OCI-LY3 (cell line): Measurements from ENCODE around the gene ST6GALNAC2.
"Not testable (repeated sequence)": the region's sequence is repeated elsewhere in the genome, so short reads cannot be mapped to it uniquely, and the experiment has no call there.

ENCODE experiments used
- H2AFZ ChIP-seq: fragments of 200-600, 300-600 bp; shearing (Covaris generic); 2 replicates; pipeline ENCODE4 v1.6.0; 2014; ENCODE audit warnings: antibody characterized with exemption, low read depth, low read length
- H3K27ac ChIP-seq: fragments of 200-600, 300-600 bp; sonication (generic); 2 replicates; pipeline ENCODE4 v1.5.1; 2014; ENCODE audit warnings: mild to moderate bottlenecking, low read length, moderate library complexity, mixed read lengths
- H3K27me3 ChIP-seq: fragments of 200-600, 300-600 bp; sonication (generic); 2 replicates; pipeline ENCODE4 v1.6.1; 2014; ENCODE audit warnings: low read depth, low read length, mixed read lengths
- H3K36me3 ChIP-seq: fragments of 200-600, 300-600 bp; sonication (generic); replicated peaks from 2 replicates; pipeline ENCODE3; 2014; ENCODE audit warnings: low read depth, low read length, mixed read lengths
- H3K4me1 ChIP-seq: fragments of 300-600, 200-600 bp; sonication (generic); 2 replicates; pipeline ENCODE4 v1.6.1; 2014; ENCODE audit warnings: low read length, mixed read lengths
- H3K4me2 ChIP-seq: fragments of 200-600, 300-600 bp; sonication (generic); 2 replicates; pipeline ENCODE4 v1.6.1; 2014; ENCODE audit warnings: low read length, mixed read lengths
- H3K4me3 ChIP-seq: fragments of 300-600, 200-600 bp; sonication (generic); 2 replicates; pipeline ENCODE4 v1.5.1; 2014; ENCODE audit warnings: antibody characterized with exemption, mild to moderate bottlenecking, low read length, moderate library complexity
- H3K79me2 ChIP-seq: fragments of 300-600, 200-600 bp; shearing (Covaris generic); 2 replicates; pipeline ENCODE4 v1.6.1; 2014; ENCODE audit warnings: mild to moderate bottlenecking, low read length, mixed read lengths
- H3K9ac ChIP-seq: fragments of 300-600, 200-600 bp; shearing (Covaris generic); 2 replicates; pipeline ENCODE4 v1.6.0; 2014; ENCODE audit warnings: mild to moderate bottlenecking, low read length, moderate library complexity
- H3K9me3 ChIP-seq: fragments of 200-600, 300-600 bp; shearing (Covaris generic); 2 replicates; pipeline ENCODE4 v1.6.1; 2014; ENCODE audit warnings: low read length, mixed read lengths; ENCODE audit not compliant: insufficient read depth
- H4K20me1 ChIP-seq: fragments of 200-600, 300-600 bp; sonication (generic); 2 replicates; pipeline ENCODE4 v1.6.1; 2016; ENCODE audit warnings: low read length, mixed read lengths; ENCODE audit not compliant: insufficient read depth
- CTCF ChIP-seq: fragments of 200-600, 300-600 bp; sonication (generic); IDR thresholded peaks from 2 replicates; pipeline ENCODE4 v1.5.1; 2014; ENCODE audit warnings: antibody characterized with exemption, low read length, low read depth
- EZH2phosphoT487 ChIP-seq: fragments of 200-600 bp; shearing (Covaris generic); IDR thresholded peaks from 2 replicates; pipeline ENCODE4 v1.6.1; 2018; ENCODE audit warnings: antibody characterized with exemption, mixed run types, low read depth

Gene ST6GALNAC2

GRCh38 chr17:76523084-76524037, 62.3 kb downstream of the ST6GALNAC2 start:
- Histone ChIP-seq H3K27ac (no peak overlapping the region), H3K79me2 (no peaks in the 10 kb centered on the region), H3K4me2 (peak overlapping the region; percentile 72), H3K9ac (no peak overlapping the region), H3K4me3 (peak overlapping the region; percentile 57), H2AFZ (peak overlapping the region; percentile 61; the same call in 1 of the 2 replicates), H4K20me1 (no peaks in the 10 kb centered on the region), H3K9me3 (no peaks in the 10 kb centered on the region), H3K4me1 (peaks cover 14% of the 10 kb centered on the region), H3K27me3 (peaks cover 21% of the 10 kb centered on the region; the same call in 1 of the 2 replicates), H3K36me3 (no peaks in the 10 kb centered on the region)
- peak; percentile 88 for TF ChIP-seq CTCF
- TF ChIP-seq EZH2phosphoT487, result no peak

GRCh38 chr17:76521683-76522082, 64.0 kb downstream of the ST6GALNAC2 start:
- H3K4me3 ChIP-seq, H3K4me1 ChIP-seq, H3K27ac ChIP-seq, H3K4me2 ChIP-seq, H2AFZ ChIP-seq, H4K20me1 ChIP-seq, H3K9ac ChIP-seq, H3K79me2 ChIP-seq, H3K36me3 ChIP-seq, H3K9me3 ChIP-seq: not testable (repeated sequence)
- peaks cover 23% of the 10 kb centered on the region for H3K27me3 ChIP-seq

GRCh38 chr17:76521262-76521661, 64.4 kb downstream of the ST6GALNAC2 start:
- Histone ChIP-seq H3K27ac (no peak overlapping the region), H3K36me3 (no peaks in the 10 kb centered on the region), H3K9ac (no peak overlapping the region), H3K79me2 (no peaks in the 10 kb centered on the region), H3K4me2 (no peak overlapping the region), H4K20me1 (no peaks in the 10 kb centered on the region), H3K9me3 (no peaks in the 10 kb centered on the region), H3K4me1 (peaks cover 3% of the 10 kb centered on the region; the same call in 1 of the 2 replicates), H3K27me3 (peaks cover 23% of the 10 kb centered on the region), H3K4me3 (no peak overlapping the region), H2AFZ (no peak overlapping the region)
- TF ChIP-seq EZH2phosphoT487, result no peak
- TF ChIP-seq CTCF, result no peak

- Histone ChIP-seq H3K4me3 (no peak overlapping the region), H3K36me3 (no peaks in the 10 kb centered on the region), H3K27me3 (peaks cover 23% of the 10 kb centered on the region), H2AFZ (no peak overlapping the region), H4K20me1 (no peaks in the 10 kb centered on the region), H3K9ac (no peak overlapping the region), H3K4me2 (no peak overlapping the region), H3K79me2 (no peaks in the 10 kb centered on the region), H3K4me1 (peaks cover 11% of the 10 kb centered on the region), H3K9me3 (no peaks in the 10 kb centered on the region), H3K27ac (no peak overlapping the region)
- TF ChIP-seq EZH2phosphoT487 (no peak), CTCF (no peak)
These were observed 66.4 kb downstream of the ST6GALNAC2 start for GRCh38 chr17:76519048-76519966.
